ENCODE data around the gene PARN. TPM values are rescaled to one million over a fixed set of nuclear protein-coding genes. Genes with fewer than 3 reads are reported as not detected.

The PARN gene
- total and polyA plus RNA-seq, 2 of the 8 experiments (the other 6 are each of a cell fraction or from before 2014, with no cell fraction given): 24.5 to 44.6 TPM

DNA sequence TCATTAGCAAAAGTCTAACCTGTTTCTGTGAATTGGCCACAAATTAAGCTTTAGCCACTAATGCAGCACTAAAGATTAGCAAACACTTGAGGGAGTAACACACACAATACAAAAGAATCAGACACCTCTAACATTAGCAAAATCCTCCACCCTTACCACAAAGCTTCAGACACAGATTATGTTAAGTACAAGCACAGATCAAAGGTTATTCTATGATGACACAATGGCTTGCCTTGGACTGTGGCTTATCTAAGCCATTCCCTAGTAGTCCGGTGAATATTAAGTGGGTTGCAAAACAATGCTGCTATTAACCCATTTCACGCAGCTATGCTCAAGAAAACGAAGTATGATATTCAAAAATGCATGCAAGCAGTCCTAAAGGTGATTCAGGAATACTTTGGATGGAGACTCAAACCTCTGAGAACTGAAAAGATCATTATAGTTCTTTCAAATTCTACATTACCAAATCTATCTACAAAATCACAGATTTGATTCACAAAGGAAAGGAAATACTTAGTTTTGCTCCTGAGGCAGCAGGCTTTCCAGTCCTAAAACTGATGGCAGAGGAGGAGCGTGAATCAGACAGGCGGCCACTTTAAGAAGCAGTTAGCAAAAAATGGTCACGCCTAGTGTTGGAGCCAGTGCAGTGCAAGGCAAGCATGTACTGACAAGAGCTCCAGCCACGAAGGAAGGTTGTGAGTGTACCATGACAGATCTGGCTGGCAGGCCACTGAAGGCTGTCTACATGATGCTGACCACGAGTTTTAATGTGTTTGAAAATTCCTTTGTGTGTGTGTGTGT is 67.2 kb downstream of the PARN start:
- Histone ChIP-seq H3K4me3 (ENCODE audit: extremely low read depth in 1 of 4, insufficient read depth in 2 of 4, low read depth in 3 of 4, low read length in 4 of 4) (no peak overlapping the region), H3K9me3 (ENCODE audit: insufficient read depth in 2 of 2, low read depth in 1 of 2, low read length in 1 of 2) (no peaks in the 10 kb centered on the region), H3K18ac (ENCODE audit: extremely low read depth, low read length) (no peak overlapping the region), H3K4ac (replicated peaks; ENCODE audit: insufficient read length, low read depth, low read length) (no peak overlapping the region), H3K56ac (replicated peaks; ENCODE audit: insufficient read length, low read depth, low read length) (no peak overlapping the region), H2BK5ac (ENCODE audit: low read depth, low read length) (no peak overlapping the region), H2BK120ac (replicated peaks; ENCODE audit: low read depth, low read length) (no peak overlapping the region), H3K14ac (ENCODE audit: insufficient read length) (no peak overlapping the region), H2AFZ (ENCODE audit: low read length) (no peak overlapping the region), H2AK5ac (ENCODE audit: low read depth, low read length) (no peak overlapping the region), H3K79me1 (ENCODE audit: low read depth, low read length) (no peaks in the 10 kb centered on the region), H3K27me3 (replicated peaks in 1 of 4; ENCODE audit: control insufficient read depth in 3 of 4, extremely low read depth in 1 of 4, insufficient read depth in 3 of 4, low read length in 3 of 4) (no peaks in the 10 kb centered on the region), H3K27ac (ENCODE audit: low read depth, low read length) (no peak overlapping the region), H4K91ac (replicated peaks; ENCODE audit: insufficient read length, low read length) (no peak overlapping the region), H3K79me2 (ENCODE audit: control insufficient read depth in 1 of 2, insufficient read depth in 2 of 2, low read length in 2 of 2) (no peaks in the 10 kb centered on the region), H4K8ac (ENCODE audit: extremely low read depth, insufficient read depth, low read length) (no peak overlapping the region), H4K20me1 (replicated peaks in 1 of 2; ENCODE audit: control insufficient read depth in 1 of 2, insufficient read depth in 2 of 2, low read length in 2 of 2) (no peaks in the 10 kb centered on the region), H3K9ac (replicated peaks in 1 of 4; ENCODE audit: extremely low read depth in 1 of 4, low read depth in 3 of 4, low read length in 3 of 4) (no peak overlapping the region), H2BK15ac (ENCODE audit: low read length) (no peak overlapping the region), H3K23ac (ENCODE audit: insufficient read length) (no peak overlapping the region), H3K4me2 (ENCODE audit: insufficient read depth in 1 of 2, low read depth in 2 of 2, low read length in 2 of 2) (no peak overlapping the region), H3K23me2 (ENCODE audit: low read depth, low read length) (no peaks in the 10 kb centered on the region), H2BK12ac (ENCODE audit: low read depth, low read length) (no peak overlapping the region), H3K4me1 (replicated peaks in 1 of 4; ENCODE audit: control insufficient read depth in 3 of 4, insufficient read depth in 4 of 4, low read length in 3 of 4) (peaks cover 0 to 5% (median 2%) of the 10 kb centered on the region in 4 experiments; a peak in 4 of 7 replicates), H4K5ac (ENCODE audit: insufficient read length, low read depth, low read length) (no peak overlapping the region), H2BK20ac (ENCODE audit: low read length) (no peak overlapping the region), H3K36me3 (ENCODE audit: control insufficient read depth in 2 of 4, insufficient read depth in 4 of 4, low read length in 3 of 4) (peaks cover 0 to 2% (median 0%) of the 10 kb centered on the region in 4 experiments; a peak in 1 of 8 replicates)
- FAIRE-seq: no peak
- ChIA-PET POLR2A (ENCODE audit: partially characterized antibody) (interaction anchor here (0.6 to 1.9 kb wide), 4 partner anchors 9 to 65 kb away, joined by 3 to 6 read pairs (median 4); no protein-coding TSS in a partner anchor), CTCF (ENCODE audit: partially characterized antibody) (interaction anchor here (0.5 to 2.0 kb wide), 4 partner anchors 29 to 229 kb away, joined by 3 to 5 read pairs (median 3); no protein-coding TSS in a partner anchor)
- no peak for DNase-seq (ENCODE audit: low read depth in 1 of 2, low spot score in 2 of 2)
- 91% methylated on average over 8 of the region's 8 CpGs; no CpG with 5 or more reads in 1 of the 2 experiments for WGBS, 2 experiments (ENCODE audit: extremely low coverage in 1 of 2, insufficient coverage in 1 of 2, insufficient read length in 1 of 2, insufficient replicate concordance in 2 of 2, low coverage in 1 of 2, low lambda C conversion rate in 2 of 2, missing lambda C conversion rate in 1 of 2)
- TF ChIP-seq CBX5 (IDR thresholded peaks at IDR 0.05; ENCODE audit: low read depth, low read length): no peak
- no peak for TF ChIP-seq RFX5 (IDR thresholded peaks at IDR 0.05; ENCODE audit: borderline replicate concordance, low read depth, low read length)
- TF ChIP-seq CTCF (IDR thresholded peaks at IDR 0.05; ENCODE audit: control extremely low read depth in 1 of 3, insufficient read depth in 1 of 3, low read depth in 1 of 3, low read length in 3 of 3): no peak
- no peak for TF ChIP-seq RAD21 (IDR thresholded peaks at IDR 0.05 in 1 of 2, conservative IDR thresholded peaks at IDR 0.05 in 1 of 2; ENCODE audit: low read depth in 2 of 2, low read length in 2 of 2)
- no peak for TF ChIP-seq KDM5A (IDR thresholded peaks at IDR 0.05; ENCODE audit: low read length)
- TF ChIP-seq BRCA1 (IDR thresholded peaks at IDR 0.05; ENCODE audit: low read depth, low read length): no peak
- TF ChIP-seq GTF2F1 (IDR thresholded peaks at IDR 0.05; ENCODE audit: borderline replicate concordance, low read depth, low read length): no peak
- TF ChIP-seq TBP (IDR thresholded peaks at IDR 0.05; ENCODE audit: low read depth, low read length): no peak
- TF ChIP-seq ASH2L (IDR thresholded peaks at IDR 0.05; ENCODE audit: low read length): no peak
